PC-3 (cell line): Measurements from ENCODE around the gene COL8A1.

Experiments used
- EZH2 ChIP-seq: fragments of 300-600 bp; sonication (generic); IDR thresholded peaks from one replicate; pipeline ENCODE4 v1.6.1; 2017; ENCODE audit warnings: antibody characterized with exemption, mild to moderate bottlenecking, low read length; ENCODE audit not compliant: unreplicated experiment
- EZH2phosphoT487 ChIP-seq: fragments of 300-600 bp; sonication (generic); IDR thresholded peaks from 2 replicates; pipeline ENCODE4 v1.6.1; 2018; ENCODE audit warnings: mild to moderate bottlenecking, antibody characterized with exemption, low read length, borderline replicate concordance
- TF ChIP-seq, protein P1 (sequence below): fragments of 300-600 bp; sonication (generic); conservative IDR thresholded peaks from 2 replicates; pipeline ENCODE4 v1.5.1; 2017; ENCODE audit warnings: antibody characterized with exemption, low read depth, mild to moderate bottlenecking, low read length

DNA sequence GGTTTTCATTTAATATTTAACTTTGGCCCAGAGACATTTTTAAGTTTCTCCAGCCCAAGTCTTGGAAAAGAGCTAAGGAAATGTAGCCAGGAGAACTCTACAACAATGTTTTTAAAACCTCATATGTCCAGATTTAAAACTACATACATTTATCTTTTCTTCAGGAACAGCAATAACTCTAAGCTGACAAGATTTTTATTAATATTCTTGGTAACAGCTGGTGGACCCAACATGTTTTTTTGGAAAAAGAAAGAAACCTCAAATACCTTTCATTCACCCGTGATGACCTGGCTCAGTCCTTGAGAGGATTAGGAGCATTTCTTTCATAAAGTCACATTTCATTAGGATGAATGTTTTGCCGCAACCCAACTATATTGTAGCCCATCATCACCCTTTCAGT lies 128.9 kb downstream of the COL8A1 start:
- TF ChIP-seq, protein P1, sequence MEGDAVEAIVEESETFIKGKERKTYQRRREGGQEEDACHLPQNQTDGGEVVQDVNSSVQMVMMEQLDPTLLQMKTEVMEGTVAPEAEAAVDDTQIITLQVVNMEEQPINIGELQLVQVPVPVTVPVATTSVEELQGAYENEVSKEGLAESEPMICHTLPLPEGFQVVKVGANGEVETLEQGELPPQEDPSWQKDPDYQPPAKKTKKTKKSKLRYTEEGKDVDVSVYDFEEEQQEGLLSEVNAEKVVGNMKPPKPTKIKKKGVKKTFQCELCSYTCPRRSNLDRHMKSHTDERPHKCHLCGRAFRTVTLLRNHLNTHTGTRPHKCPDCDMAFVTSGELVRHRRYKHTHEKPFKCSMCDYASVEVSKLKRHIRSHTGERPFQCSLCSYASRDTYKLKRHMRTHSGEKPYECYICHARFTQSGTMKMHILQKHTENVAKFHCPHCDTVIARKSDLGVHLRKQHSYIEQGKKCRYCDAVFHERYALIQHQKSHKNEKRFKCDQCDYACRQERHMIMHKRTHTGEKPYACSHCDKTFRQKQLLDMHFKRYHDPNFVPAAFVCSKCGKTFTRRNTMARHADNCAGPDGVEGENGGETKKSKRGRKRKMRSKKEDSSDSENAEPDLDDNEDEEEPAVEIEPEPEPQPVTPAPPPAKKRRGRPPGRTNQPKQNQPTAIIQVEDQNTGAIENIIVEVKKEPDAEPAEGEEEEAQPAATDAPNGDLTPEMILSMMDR, result no peak
- TF ChIP-seq EZH2, result no peak
- no peak for TF ChIP-seq EZH2phosphoT487
